CD4-positive, alpha-beta T cell (primary cell): Measurements from ENCODE around the gene PFKFB3. TPM values are rescaled to one million over a fixed set of nuclear protein-coding genes. Genes with fewer than 3 reads are reported as not detected.
A peak's percentile ranks its signal among the peaks of the same experiment; 100 is the strongest.

Source experiments
- ATAC-seq: fragments of 200-7000 bp; cut with Tn5 transposase; one replicate; pipeline ENCODE4 v1.10.0; 2022; ENCODE audit warnings: mild to moderate bottlenecking; ENCODE audit not compliant: poor library complexity
- CTCF ChIA-PET: fragments of 350-600 bp; sonication (Branson Sonifier 250); formaldehyde crosslinking; loops from one replicate; lab custom pipeline; 2021; ENCODE audit warnings: antibody characterized with exemption, inconsistent platforms; lab: Charles Lee
- POLR2A ChIA-PET: fragments of 350-600 bp; sonication (Branson Sonifier 250); formaldehyde crosslinking; loops from one replicate; lab custom pipeline; 2021; ENCODE audit warnings: antibody characterized with exemption, inconsistent platforms; lab: Charles Lee
- DNase-seq, 14 experiments: peaks; one replicate each; pipeline ENCODE4 v3.0.0-alpha.2; 2013 to 2020; ENCODE audit warnings: mixed read lengths in 2 of 14
- H3K27ac ChIP-seq, 2 donors: one replicate each; pipeline versions ENCODE4 v1.5.1 to v1.7.0; 2013; ENCODE audit warnings: low read length in 2 of 2, low read depth in 1 of 2, mild to moderate bottlenecking in 1 of 2
- H3K27me3 ChIP-seq, 2 experiments: 1 replicate in 1 of 2; 2 replicates in 1 of 2; pipeline versions ENCODE4 v1.6.1 to v1.7.0; 2013; ENCODE audit warnings: low read length in 2 of 2, control low read depth in 1 of 2, mild to moderate bottlenecking in 1 of 2, moderate library complexity in 1 of 2; ENCODE audit not compliant: insufficient read depth in 2 of 2, control insufficient read depth in 1 of 2
- H3K36me3 ChIP-seq: one replicate; pipeline ENCODE4 v1.6.1; 2013; ENCODE audit warnings: low read length, control low read depth; ENCODE audit not compliant: insufficient read depth
- H3K4me1 ChIP-seq: one replicate; pipeline ENCODE4 v1.6.1; 2013; ENCODE audit warnings: low read length, control low read depth; ENCODE audit not compliant: insufficient read depth
- H3K4me3 ChIP-seq: one replicate; pipeline ENCODE4 v1.5.1; 2013; ENCODE audit warnings: mild to moderate bottlenecking, low read length, moderate library complexity
- H3K9me3 ChIP-seq, 2 experiments: 1 replicate in 1 of 2; 2 replicates in 1 of 2; pipeline versions ENCODE4 v1.6.1 to v1.7.0; 2013; ENCODE audit warnings: low read length in 2 of 2, mild to moderate bottlenecking in 2 of 2, control low read depth in 1 of 2, moderate library complexity in 1 of 2; ENCODE audit not compliant: control insufficient read depth in 1 of 2, insufficient read depth in 1 of 2
- H3K27ac Mint-ChIP-seq: one replicate; pipeline ENCODE4 v1.8.0; 2020; ENCODE audit warnings: mixed read lengths
- H3K27me3 Mint-ChIP-seq: one replicate; pipeline ENCODE4 v1.8.0; 2021; ENCODE audit warnings: mixed read lengths
- H3K36me3 Mint-ChIP-seq: one replicate; pipeline ENCODE4 v1.8.0; 2021; ENCODE audit warnings: low read depth, mixed read lengths
- H3K4me1 Mint-ChIP-seq: one replicate; pipeline ENCODE4 v1.8.0; 2021; ENCODE audit warnings: low read depth, mixed read lengths
- H3K4me3 Mint-ChIP-seq: one replicate; pipeline ENCODE4 v1.8.0; 2020; ENCODE audit warnings: mild to moderate bottlenecking, mixed read lengths
- H3K9me3 Mint-ChIP-seq: one replicate; pipeline ENCODE4 v1.8.0; 2020; ENCODE audit warnings: mixed read lengths
- CTCF ChIP-seq: fragments of 200-600 bp; IDR thresholded peaks from one replicate; pipeline ENCODE4 v1.8.0; 2022; ENCODE audit warnings: antibody characterized with exemption, mild to moderate bottlenecking
- intact Hi-C, 2 experiments: fragments of 100-400 bp; cut with DNase I in 1 of 2; cut with micrococcal nuclease in 1 of 2; formaldehyde crosslinking; loops; one replicate each; pipeline versions ENCODE4 v1.15.1 to v1.9.0; 2023 to 2025; cut with DNase I, micrococcal nuclease
- total RNA-seq, 174 experiments: library from RNA in 2 of 174; stranded (reverse) in 2 of 174; gene quantifications; one replicate each; pipeline ENCODE4 v1.2.3 and lab custom pipeline; 2021 to 2026

The PFKFB3 gene
- total RNA-seq, 2 experiments from 2014 or later: 142 to 145 TPM

- H3K36me3 ChIP-seq: peaks cover 3% of the 10 kb centered on the region
- ChIA-PET POLR2A (no interaction called here), CTCF (no interaction called here)
- Mint-ChIP-seq H3K36me3 (no peaks in the 10 kb centered on the region), H3K27me3 (no peaks in the 10 kb centered on the region), H3K27ac (no peak overlapping the region), H3K9me3 (no peaks in the 10 kb centered on the region), H3K4me1 (no peaks in the 10 kb centered on the region), H3K4me3 (no peak overlapping the region)
- ATAC-seq: no peak
- H3K27ac ChIP-seq: no peak overlapping the region
- intact Hi-C loops: no loop called here
- no peaks in the 10 kb centered on the region for H3K9me3 ChIP-seq
- no peak for DNase-seq
- no peaks in the 10 kb centered on the region for H3K4me1 ChIP-seq
- H3K4me3 ChIP-seq: no peak overlapping the region
- H3K27me3 ChIP-seq: no peaks in the 10 kb centered on the region
- TF ChIP-seq CTCF: no peak
These were observed 48.0 kb downstream of the PFKFB3 start for GRCh38 chr10:6250745-6251144.

GRCh38 chr10:6254201-6254600, 51.5 kb downstream of the PFKFB3 start:
- intact Hi-C loops: no loop called here
- H3K27me3 ChIP-seq: no peaks in the 10 kb centered on the region
- ATAC-seq: no peak
- TF ChIP-seq CTCF: no peak
- H3K9me3 Mint-ChIP-seq: no peaks in the 10 kb centered on the region
- H3K27me3 Mint-ChIP-seq: no peaks in the 10 kb centered on the region
- no peak overlapping the region for H3K27ac Mint-ChIP-seq
- CTCF ChIA-PET: no interaction called here
- H3K36me3 ChIP-seq: no peaks in the 10 kb centered on the region
- POLR2A ChIA-PET: no interaction called here
- H3K4me3 Mint-ChIP-seq: no peak overlapping the region
- H3K27ac ChIP-seq: no peak overlapping the region
- H3K36me3 Mint-ChIP-seq: no peaks in the 10 kb centered on the region
- H3K9me3 ChIP-seq: no peaks in the 10 kb centered on the region
- no peak overlapping the region for H3K4me3 ChIP-seq
- peak in 3 of 14 experiments; percentile 9 to 62 (median 53) for DNase-seq
- no peaks in the 10 kb centered on the region for H3K4me1 ChIP-seq
- no peaks in the 10 kb centered on the region for H3K4me1 Mint-ChIP-seq

GRCh38 chr10:6255548-6256061, 52.9 kb downstream of the PFKFB3 start:
- no peak overlapping the region for H3K27ac ChIP-seq
- ChIA-PET POLR2A (no interaction called here), CTCF (no interaction called here)
- no peak overlapping the region for H3K27ac Mint-ChIP-seq
- H3K9me3 Mint-ChIP-seq: peaks cover 2% of the 10 kb centered on the region
- TF ChIP-seq CTCF: no peak
- ATAC-seq (no peak), DNase-seq (no peak)
- no peaks in the 10 kb centered on the region for H3K27me3 Mint-ChIP-seq
- no peaks in the 10 kb centered on the region for H3K4me1 ChIP-seq
- H3K4me1 Mint-ChIP-seq: no peaks in the 10 kb centered on the region
- H3K4me3 ChIP-seq: no peak overlapping the region
- H3K36me3 ChIP-seq: no peaks in the 10 kb centered on the region
- intact Hi-C loops: no loop called here
- H3K4me3 Mint-ChIP-seq: no peak overlapping the region
- H3K9me3 ChIP-seq: peaks cover 0 to 4% of the 10 kb centered on the region in 2 experiments
- no peaks in the 10 kb centered on the region for H3K27me3 ChIP-seq
- no peaks in the 10 kb centered on the region for H3K36me3 Mint-ChIP-seq
